Ishikawa (cell line): ENCODE data around the gene FRMD4B.

Experiments
- EGR1 ChIP-seq: IDR thresholded peaks from 2 replicates; pipeline ENCODE4 v1.6.1; 2012
- RAD21 ChIP-seq: IDR thresholded peaks from 2 replicates; pipeline ENCODE4 v1.6.1; 2012; ENCODE audit warnings: low read depth

GRCh38 chr3:69305011-69305410 lies 80.9 kb downstream of the FRMD4B start:
- TF ChIP-seq RAD21 (no peak), EGR1 (no peak)
